ENCODE data around the gene C1orf53.
"Not testable (repeated sequence)": the region's sequence is repeated elsewhere in the genome, so short reads cannot be mapped to it uniquely, and the experiment has no call there.

Gene C1orf53

DNA sequence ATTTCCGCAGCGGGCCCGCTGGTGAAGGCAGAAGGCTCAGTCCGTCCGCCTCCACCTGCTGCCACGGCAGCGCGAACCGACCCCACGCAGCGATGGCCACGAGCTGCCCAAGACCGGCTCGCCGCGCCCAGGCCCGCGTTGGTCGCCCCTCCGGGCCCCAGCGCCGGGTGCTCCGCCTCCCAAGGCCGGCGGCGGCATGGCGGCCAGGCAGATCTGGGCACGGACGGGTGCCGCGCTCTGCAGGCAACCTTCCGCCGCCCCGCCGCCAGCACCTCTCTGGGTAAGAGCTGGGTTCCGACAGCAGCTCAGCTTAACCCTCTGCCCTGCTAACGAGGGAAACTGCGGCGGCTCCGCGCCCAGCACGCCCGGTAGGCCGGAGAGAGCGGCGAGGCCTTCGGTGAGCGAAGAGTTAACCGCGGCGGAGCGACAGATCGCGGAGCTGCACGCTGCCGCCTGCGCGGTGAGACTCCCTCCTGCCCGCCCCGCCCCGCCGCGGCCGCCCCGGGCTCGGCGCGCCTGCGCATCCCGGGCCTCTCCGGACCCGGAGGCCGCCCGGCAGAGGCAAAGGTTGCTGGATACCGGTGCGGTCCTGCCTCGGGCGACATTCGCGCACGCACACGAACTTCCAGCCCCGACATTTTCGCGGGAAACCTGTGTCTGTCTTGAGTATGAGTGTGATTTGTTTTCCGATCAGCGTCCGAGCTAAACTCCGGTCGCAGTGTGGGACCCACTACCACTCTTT lies at the start of gene C1orf53:
Gene C1orf53 (plus strand): TSS at position 177 of the 742 bp plus-strand sequence. CDS start 20 bp downstream, at position 197.
- FAIRE-seq: peak; percentile 33
- DNase-seq (ENCODE audit: extremely low spot score, insufficient read length, low read depth): peak; percentile 83

DNA sequence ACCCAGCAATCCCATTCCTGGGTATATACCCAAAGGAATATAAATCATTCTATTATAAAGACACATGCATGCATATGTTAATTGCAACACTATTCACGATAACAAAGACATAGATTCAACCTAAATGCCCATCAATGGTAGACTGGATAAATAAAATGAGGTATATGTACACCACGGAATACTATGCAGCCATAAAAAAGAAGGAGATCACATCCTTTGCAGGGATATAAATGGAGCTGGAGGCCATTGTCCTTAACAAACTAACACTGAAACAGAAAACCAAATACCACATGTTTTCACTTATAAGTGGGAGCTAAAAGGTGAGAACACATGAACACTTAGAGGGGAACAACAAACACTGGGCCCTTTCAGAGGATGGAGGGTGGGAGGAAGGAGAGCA lies 46.7 kb upstream of the C1orf53 start:
- not testable (repeated sequence) for FAIRE-seq; DNase-seq (ENCODE audit: extremely low spot score, insufficient read length, low read depth)

DNA sequence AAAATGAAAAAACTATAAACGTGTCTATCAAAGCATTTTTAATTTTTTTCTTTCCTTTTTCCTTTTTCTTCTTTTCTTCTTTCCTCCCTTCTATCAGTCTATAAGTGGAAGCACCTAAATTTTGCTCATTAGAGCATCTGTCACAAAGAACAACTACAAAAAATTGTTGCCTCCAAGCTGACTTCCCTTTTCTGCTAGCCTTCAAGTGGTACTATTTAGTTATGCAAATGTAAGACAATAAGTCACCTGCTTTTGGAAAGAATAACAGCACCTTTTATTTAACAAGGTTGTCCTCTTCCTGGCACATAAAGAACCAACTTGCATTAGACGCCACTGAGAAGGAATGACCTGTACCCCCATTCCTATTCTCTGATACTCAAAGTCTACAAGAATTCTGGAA lies 45.0 kb upstream of the C1orf53 start:
- no peak for FAIRE-seq
- DNase-seq (ENCODE audit: extremely low spot score, insufficient read length, low read depth): no peak

DNA sequence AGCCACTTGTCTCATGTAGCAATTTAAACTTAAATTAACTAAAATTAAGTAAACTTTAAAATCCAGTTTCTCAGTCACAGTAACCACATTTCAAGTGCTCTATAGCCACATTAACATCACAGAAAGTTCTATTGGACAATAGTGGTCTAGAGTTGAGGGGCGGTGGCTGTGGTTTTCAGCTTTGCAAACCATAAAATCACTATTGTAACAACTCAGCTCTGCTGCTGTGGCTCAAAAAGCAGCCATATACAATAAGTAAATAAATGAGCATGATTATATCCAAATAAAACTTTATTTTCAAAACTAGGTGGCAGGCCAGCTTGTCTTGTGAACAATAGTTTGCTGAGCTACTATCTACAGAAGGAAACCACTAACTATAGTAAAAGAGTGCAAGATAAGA lies 43.4 kb upstream of the C1orf53 start:
- DNase-seq (ENCODE audit: extremely low spot score, insufficient read length, low read depth) (no peak), FAIRE-seq (no peak)

DNA sequence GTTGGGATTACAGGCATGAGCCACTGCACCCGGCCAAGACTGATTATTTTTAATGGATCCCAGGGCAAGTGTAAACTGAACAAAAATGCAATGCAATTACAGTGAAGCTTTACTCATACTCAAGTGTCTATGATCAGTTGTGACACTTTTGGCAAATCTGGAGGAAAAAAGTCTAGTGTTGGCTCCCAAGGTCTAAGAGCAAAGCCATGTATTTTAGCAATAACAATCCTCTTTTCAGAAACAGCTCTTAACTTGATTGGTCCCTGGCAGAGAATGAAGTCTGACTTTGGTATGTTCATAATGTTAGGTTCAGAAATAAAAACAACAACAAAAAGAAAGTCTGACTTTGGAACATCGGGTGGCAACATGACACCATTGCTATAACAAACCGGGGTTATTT lies 40.2 kb upstream of the C1orf53 start:
- no peak for FAIRE-seq
- DNase-seq (ENCODE audit: extremely low spot score, insufficient read length, low read depth): no peak

DNA sequence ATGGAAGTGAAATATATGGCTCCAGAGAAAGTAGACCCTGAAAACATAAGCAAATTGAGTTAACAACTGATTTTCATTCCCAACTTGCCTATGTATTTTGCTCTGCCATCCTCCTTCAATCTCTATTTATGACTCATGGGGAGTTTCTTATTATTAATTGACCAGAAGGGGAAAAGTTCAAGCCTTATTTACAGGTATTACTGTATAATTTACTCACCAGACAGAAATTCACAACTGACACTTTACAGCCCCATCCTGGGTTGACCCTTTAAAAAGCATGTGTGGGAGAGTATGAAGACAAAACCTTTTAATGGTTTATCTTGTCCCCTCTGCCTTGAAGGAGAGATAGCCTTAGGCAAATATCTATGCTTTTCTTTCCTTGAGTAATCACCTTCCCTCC lies 39.8 kb upstream of the C1orf53 start:
- no peak for DNase-seq (ENCODE audit: extremely low spot score, insufficient read length, low read depth)
- FAIRE-seq: no peak

DNA sequence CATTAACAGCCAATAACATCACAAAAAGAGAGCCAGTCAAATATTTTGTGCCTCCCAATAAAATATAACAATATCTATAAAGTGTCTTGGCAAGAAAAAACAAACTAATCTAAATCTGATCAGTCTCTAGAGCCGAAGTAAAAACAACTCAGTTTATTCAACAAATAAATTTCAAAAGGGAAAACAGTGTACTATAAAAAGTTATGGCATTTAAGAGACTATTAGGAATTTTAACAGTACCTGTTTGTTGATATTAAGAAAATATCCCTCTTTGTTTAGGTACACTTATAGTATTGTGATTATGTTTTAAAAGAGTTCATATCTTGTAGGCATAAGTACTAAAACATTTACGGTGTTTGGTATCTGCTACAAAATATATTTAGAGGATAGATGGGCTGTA lies 36.6 kb upstream of the C1orf53 start:
- FAIRE-seq (no peak), DNase-seq (ENCODE audit: extremely low spot score, insufficient read length, low read depth) (no peak)

DNA sequence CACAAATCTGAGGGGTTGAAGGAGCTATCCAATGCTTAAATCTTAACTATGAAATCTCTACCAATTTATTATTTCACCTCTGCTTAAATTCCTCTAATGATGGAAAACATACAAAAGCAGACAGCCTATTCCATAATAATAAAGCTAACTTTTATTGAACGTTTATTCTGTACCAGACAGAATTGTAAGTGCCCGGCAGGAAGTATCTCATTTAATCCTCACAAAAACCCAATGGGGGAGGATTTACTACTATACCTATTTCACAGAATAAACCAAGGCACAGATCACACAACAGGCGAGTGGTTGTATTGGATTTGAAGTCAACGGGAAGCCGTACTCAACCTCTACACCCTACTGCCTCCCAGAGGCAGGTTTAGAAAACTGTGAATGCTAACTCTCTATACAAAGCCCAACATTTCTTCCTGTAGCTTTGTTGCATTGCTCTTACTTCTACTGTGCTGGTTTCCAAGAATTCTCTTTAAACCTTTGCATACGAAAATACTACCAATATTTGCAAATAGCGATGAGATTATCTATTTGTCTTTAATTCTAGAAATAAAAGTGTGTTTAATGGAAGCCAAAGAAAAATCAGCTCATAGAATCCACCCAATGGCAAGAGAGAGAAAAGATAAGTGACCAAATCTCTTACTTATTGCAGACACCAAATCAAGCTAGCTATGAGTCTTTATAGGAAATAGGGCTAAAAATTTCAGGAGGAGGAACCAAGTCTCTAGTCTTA lies 33.5 kb upstream of the C1orf53 start:
- no peak for FAIRE-seq
- DNase-seq (ENCODE audit: extremely low spot score, insufficient read length, low read depth): no peak

DNA sequence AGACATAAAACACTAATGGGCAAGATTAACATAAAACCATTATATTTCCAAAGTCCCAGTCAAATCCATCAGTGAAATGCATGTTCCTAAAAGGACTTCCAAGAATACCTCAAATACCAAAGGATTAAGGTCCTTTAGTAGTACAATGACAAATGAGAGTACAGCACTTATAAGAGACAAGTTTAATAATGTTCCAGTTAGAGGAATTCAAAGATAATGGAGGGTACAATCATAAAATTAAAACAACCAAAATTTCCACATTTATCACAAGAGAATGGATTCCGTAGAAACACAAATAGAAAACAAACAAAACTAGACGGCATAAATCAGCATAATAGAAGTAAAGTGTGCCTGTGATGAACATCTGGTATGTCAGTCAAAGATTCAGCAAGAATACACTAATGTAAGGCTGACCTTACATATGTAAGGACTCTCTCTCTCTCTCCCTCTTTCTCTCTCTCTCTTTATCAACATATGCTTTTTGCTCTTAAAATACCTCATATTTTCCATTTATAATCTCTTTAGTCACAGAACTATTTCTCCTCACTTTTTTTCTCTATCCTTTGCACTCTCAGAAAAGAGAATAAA lies 32.8 kb upstream of the C1orf53 start:
- no peak for DNase-seq (ENCODE audit: extremely low spot score, insufficient read length, low read depth)
- no peak for FAIRE-seq

DNA sequence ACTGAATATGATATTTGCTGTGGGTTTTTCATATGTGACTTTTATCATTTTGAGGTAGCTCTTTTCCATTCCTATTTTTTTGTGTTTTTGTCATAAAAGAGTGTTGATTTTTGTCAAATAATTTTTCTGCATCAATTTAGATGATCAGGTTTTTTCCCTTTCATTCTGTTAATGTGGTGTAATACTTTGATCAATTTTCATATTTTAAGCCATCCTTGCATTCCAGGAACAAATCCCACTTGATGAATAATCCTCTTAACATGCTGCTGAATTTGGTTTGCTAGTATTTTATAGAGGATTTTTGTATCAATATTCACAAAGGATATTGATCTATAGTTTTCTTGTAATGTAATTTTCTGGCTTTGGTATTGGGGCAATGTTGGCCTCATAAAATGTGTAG lies 25.5 kb upstream of the C1orf53 start:
- no peak for FAIRE-seq

DNA sequence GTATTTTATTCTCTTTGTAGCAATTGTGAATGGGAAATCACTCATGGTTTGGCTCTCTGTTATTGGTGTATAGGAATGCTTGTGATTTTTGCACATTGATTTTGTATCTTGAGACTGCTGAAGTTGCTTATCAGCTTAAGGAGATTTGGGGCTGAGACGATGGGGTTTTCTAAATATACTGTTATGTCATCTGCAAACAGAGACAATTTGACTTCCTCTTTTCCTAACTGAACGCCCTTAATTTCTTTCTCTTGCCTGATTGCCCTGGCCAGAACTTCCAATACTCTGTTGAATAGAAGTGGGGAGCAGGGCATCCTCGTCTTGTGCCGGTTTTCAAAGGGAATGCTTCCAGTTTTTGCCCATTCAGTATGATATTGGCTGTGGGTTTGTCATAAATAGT lies 22.0 kb upstream of the C1orf53 start:
- DNase-seq (ENCODE audit: extremely low spot score, insufficient read length, low read depth); FAIRE-seq: not testable (repeated sequence)

More for the DNA sequence above, 25.5 kb upstream of the C1orf53 start:
- no peak for DNase-seq (ENCODE audit: extremely low spot score, insufficient read length, low read depth)

DNA sequence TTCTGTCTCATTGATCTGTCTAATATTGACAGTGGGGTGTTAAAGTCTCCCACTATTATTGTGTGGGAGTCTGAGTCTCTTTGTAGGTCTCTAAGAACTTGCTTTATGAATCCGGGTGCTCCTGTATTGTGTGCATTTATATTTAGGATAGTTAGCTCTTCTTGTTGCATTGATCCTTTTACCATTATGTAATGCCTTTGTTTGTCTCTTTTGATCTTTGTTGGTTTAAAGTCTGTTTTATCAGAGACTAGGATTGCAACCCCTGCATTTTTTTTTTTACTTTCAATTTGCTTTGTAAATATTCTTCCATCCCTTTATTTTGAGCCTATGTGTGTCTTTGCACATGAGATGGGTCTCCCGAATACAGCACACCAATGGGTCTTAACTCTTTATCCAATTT lies 20.2 kb upstream of the C1orf53 start:
- DNase-seq (ENCODE audit: extremely low spot score, insufficient read length, low read depth); FAIRE-seq: not testable (repeated sequence)

DNA sequence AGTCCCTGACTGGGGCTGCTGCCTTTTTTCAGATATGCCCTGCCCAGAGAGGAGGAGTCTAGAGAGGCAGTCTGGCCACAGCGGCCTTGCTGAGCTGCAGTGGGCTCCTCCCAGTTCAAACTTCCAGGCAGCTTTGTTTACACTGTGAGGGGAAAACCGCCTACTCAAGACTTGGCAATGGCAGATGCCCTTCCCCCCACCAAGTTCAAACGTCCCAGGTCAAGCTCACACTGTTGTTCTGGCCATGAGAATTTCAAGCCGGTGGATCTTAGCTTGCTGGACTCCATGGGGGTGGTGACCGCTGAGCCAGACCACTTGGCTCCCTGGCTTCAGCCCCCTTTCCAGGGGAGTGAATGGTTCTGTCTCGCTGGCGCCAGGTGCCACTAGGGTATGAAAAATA lies 18.3 kb upstream of the C1orf53 start:
- FAIRE-seq (no peak), DNase-seq (ENCODE audit: extremely low spot score, insufficient read length, low read depth) (no peak)

DNA sequence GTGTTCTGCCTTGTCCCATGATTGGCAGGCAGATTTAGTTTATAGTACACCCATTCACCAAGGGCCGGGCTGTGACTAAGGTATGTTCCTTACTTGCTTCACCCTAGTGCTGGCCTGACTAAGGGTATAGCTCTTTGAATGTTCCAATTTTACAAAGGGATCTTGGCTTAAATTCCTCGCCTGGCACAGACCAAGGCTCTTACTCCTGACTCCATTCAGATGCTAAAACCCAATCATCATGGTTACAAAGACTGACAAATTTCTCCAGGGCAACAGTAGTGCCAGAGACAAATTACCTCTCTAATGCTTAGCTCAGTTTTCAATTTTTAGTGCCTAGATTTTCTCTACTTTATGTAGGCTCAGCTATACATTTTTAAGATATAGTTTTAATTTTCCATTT lies 11.5 kb upstream of the C1orf53 start:
- FAIRE-seq: no peak

DNA sequence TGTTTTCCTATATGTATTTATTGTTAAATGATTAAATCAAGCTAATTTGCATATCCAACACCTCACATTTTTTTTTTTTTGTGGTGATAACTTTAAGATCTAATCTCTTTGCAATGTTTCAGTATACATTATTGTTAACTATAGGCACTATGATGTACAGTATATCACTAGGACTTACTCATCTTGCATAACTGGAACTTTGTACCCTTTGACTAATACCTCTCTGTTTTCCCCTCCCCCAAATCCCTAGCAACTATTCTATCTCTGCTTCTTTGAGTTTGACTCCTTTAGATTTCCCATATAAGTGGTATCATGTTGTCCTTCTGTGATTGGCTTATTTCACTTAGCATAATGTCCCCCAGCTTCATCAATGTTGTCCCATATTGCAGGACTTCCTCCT lies 9.7 kb upstream of the C1orf53 start:
- DNase-seq (ENCODE audit: extremely low spot score, insufficient read length, low read depth) (no peak), FAIRE-seq (no peak)

More for the DNA sequence above, 11.5 kb upstream of the C1orf53 start:
- no peak for DNase-seq (ENCODE audit: extremely low spot score, insufficient read length, low read depth)

DNA sequence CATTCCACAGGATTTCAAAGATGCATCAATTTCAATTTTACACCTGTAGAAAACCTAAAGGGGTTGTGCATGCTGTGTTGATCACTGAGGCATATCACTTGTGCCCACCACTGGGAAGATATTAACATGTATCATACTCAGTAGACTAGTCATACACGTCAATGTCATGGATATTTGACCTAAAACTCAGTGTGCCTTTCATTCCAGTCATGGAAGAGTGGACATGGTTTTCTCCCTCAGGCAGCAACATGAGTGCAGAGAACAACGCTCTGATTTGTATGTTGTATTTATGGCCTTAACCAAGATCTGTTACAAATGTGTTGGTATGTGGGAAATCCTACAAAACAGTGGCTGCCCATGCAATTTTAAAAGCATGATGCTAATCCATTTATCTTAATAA lies 6.1 kb upstream of the C1orf53 start:
- DNase-seq (ENCODE audit: extremely low spot score, insufficient read length, low read depth) (no peak), FAIRE-seq (no peak)

DNA sequence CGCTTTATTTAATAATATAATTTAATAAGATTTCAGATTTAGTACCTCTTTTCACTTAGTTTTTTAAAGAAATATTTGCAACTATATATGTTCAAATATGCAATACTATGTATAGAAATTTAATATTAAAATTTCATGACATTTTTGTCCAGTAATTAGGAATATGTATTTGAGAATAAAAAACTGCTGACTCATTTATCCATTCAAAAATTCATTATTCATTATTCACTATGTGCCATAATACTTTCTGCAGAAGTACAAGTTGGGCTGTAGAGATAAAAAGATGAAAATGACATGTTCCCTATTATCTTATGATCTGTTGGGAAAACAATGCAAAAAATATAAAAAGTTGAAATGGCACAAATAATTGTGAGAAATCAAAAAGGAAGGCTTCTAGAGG lies 3.4 kb upstream of the C1orf53 start:
- DNase-seq (ENCODE audit: extremely low spot score, insufficient read length, low read depth): no peak
- FAIRE-seq: no peak

DNA sequence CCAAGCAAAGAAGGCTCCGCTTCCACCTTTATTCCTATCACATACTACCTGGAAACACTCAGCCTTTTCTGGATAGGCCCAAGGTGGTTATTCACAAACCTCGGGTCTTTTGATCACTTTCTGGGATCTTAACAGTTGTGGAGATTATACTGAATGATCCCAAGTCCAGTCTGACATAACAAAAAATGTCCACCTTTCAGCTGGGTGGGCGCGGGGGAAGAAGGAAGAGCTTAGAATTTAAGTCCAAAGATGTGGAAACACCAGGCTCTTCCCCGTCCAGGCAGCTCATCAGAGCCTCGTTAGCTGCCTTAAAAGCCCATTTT lies 338 bp upstream of the C1orf53 start:
- FAIRE-seq (no peak), DNase-seq (ENCODE audit: extremely low spot score, insufficient read length, low read depth) (no peak)

DNA sequence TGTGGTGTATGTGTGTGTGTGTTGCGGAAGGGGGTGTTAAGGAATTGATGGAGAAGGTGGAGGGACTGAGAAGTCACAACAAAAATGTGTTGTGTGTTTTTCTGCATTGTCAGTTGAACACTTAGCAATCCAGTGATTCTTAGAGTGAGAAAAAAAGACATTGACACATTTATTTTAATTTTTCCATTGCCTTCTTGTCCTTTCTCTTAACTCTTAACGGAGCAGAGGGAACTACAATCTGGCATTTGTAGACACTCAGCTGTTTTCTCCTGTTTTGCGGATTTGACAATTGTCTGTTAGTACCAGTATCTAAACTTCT lies 725 bp downstream of the C1orf53 start:
- DNase-seq (ENCODE audit: extremely low spot score, insufficient read length, low read depth): no peak
- no peak for FAIRE-seq

DNA sequence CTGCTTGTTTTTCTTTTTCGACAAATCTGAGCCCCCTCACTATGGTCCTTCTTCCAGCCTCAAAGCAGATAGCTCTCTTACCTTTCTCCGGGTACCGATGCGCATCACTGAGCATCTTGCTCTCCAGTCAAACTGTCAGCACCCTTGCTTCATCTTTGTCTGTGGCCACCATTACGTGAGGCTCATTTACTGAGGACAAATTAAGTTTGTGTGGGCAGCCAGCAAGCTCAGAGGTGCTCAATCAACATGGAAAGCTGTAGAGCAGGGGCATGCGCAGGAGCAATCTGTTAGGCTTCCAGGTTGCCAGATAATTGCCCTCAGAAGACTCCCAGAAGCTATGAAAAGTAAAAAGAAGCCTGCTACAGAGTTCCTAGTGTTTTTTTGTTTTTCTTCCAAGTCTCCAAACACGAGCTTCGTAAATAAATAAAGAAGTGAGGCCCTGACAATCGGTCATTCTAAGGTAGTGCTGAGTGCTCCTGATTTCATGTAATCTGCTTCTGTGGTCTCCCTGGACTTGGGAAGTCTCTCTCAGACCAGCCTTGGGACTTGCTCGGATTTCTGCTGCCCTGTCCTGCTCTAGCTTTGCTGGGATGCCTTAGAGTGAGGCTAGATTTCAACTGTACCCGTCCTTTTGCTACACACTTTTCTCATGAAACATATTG lies 1.8 kb downstream of the C1orf53 start:
- DNase-seq (ENCODE audit: extremely low spot score, insufficient read length, low read depth) (no peak), FAIRE-seq (no peak)
